D721Med (cell line): Measurements from ENCODE around the gene AK4.

Source experiments
- DNase-seq: peaks from one replicate; pipeline ENCODE4 v3.0.0; 2011; ENCODE audit warnings: low spot score; ENCODE audit not compliant: insufficient read length
- FAIRE-seq: peaks from 2 replicates; lab custom pipeline; 2011; peaks lifted over from hg19 to GRCh38; lab: Jason Lieb, UNC
- CTCF ChIP-seq: IDR thresholded peaks from 2 replicates; pipeline ENCODE4 v1.5.1; 2012; ENCODE audit warnings: mild to moderate bottlenecking, control low read depth; ENCODE audit not compliant: insufficient read depth; ENCODE audit errors: missing control alignments

AK4 gene

GRCh38 chr1:65260851-65261473 is 113.0 kb downstream of the AK4 start:
- TF ChIP-seq CTCF = no peak
- FAIRE-seq (no peak), DNase-seq (no peak)

- FAIRE-seq (no peak), DNase-seq (no peak)
- no peak for TF ChIP-seq CTCF
These were observed 115.3 kb downstream of the AK4 start for GRCh38 chr1:65263286-65263685.

- DNase-seq (no peak), FAIRE-seq (no peak)
- TF ChIP-seq CTCF = no peak
These were observed 116.4 kb downstream of the AK4 start for GRCh38 chr1:65264197-65264929.

- no peak for TF ChIP-seq CTCF
- DNase-seq (no peak), FAIRE-seq (no peak)
These were observed 117.3 kb downstream of the AK4 start for GRCh38 chr1:65265296-65265650.

- FAIRE-seq (no peak), DNase-seq (peak; percentile 51)
- peak; percentile 31 for TF ChIP-seq CTCF
These were observed 117.8 kb downstream of the AK4 start for GRCh38 chr1:65265651-65266351.

GRCh38 chr1:65266476-65266875 is 118.5 kb downstream of the AK4 start:
- FAIRE-seq (peak; percentile 53), DNase-seq (no peak)
- no peak for TF ChIP-seq CTCF
